GM18505 (cell line): ENCODE data around the gene NUP214.

Source experiments
- ATAC-seq: cut with Tn5 transposase; IDR thresholded peaks from one replicate; pipeline ENCODE4 v1.9.1; 2021; ENCODE audit not compliant: unreplicated experiment
- POLR2A ChIP-seq: IDR thresholded peaks from 4 replicates; pipeline ENCODE4 v1.6.1; 2011; ENCODE audit warnings: borderline replicate concordance; ENCODE audit not compliant: insufficient read depth, insufficient read length; ENCODE audit errors: extremely low read depth

Gene NUP214

DNA sequence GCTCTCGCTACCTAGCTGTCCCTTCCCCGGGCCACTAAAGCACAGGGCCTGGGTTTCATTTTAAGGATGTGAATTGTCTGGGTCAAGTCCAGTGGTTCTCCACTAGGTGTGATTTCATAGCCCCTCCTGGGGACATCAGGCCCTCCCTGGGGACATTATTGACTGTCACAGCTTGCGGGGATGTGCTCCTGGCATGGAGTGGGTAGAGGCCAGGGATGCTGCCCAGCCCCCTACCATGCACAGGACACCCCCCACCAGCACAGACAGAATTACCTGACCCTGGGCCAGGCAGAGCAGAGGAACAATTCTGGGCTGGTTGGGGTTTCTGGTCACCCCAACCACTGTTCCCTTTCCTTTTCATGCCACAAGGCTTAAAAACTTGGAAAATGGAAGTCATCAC lies 146.8 kb downstream of the NUP214 start:
- no peak for ATAC-seq
- no peak for TF ChIP-seq POLR2A

DNA sequence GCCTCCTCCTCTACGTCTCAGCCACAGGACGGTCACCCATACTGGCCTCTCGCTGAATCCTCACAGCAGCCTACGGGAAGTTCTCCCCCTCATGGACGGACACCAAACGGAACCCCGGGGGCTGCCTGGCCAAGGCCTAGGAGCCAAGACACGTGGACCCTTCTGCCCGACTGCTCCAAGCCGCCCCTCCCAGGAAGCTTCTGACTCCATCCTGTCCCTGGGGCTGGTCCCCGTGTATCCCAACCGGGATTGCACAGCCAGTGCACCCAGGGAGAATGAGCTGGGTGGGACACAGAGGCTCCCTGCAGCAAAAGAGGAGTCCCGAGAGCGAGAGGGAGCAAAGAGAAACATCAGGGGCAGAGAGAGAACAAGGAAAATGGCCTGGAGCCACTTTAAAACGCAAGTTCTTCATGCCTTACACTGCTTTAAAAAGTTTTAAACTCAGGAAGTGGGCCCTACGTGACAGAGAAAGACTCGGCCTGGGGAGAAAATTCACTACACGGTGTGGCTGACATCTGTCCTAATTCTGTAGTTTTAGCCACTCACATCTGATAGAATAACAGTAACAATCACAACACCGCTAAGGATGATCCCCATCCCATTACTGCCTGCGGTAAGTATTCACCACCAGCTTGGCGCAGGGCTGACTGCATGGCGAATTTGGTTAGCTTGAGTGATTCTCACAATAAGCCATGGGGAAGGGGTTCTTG lies 147.9 kb downstream of the NUP214 start:
- no peak for TF ChIP-seq POLR2A
- no peak for ATAC-seq

- no peak for ATAC-seq
- TF ChIP-seq POLR2A = peak; percentile 60
Observed at GRCh38 chr9:131273856-131274673, 148.7 kb downstream of the NUP214 start.

DNA sequence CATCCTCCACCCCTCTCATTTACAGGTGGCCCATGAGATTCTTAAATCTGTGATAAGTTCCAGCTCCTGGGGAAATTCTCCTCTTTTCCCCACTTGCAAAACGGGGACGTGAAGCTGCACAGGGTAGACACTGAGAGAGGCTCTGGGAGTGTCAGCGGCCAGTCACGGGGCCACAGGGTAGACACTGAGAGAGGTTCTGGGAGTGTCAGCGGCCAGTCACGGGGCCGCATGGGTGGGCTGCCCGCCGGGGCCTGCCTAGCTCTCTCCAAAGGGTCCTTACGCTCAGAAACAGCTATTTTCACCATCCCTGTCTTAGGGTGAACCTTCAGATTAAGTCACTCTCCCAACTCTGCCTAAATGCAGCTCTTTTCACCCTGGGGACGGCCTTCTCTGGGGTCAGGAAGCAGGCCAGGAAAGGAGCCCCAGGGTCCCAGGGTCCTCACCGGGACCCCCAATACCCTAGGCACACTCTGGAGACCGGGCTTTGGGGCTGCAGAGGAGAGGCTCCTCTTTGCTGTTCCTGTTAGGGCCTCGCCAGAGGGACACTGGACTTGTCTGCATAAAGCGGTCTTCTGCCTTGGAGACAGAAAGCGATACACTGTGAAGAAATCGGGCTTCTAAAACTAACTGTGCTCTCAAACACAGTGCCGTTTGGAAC lies 149.4 kb downstream of the NUP214 start:
- no peak for ATAC-seq

DNA sequence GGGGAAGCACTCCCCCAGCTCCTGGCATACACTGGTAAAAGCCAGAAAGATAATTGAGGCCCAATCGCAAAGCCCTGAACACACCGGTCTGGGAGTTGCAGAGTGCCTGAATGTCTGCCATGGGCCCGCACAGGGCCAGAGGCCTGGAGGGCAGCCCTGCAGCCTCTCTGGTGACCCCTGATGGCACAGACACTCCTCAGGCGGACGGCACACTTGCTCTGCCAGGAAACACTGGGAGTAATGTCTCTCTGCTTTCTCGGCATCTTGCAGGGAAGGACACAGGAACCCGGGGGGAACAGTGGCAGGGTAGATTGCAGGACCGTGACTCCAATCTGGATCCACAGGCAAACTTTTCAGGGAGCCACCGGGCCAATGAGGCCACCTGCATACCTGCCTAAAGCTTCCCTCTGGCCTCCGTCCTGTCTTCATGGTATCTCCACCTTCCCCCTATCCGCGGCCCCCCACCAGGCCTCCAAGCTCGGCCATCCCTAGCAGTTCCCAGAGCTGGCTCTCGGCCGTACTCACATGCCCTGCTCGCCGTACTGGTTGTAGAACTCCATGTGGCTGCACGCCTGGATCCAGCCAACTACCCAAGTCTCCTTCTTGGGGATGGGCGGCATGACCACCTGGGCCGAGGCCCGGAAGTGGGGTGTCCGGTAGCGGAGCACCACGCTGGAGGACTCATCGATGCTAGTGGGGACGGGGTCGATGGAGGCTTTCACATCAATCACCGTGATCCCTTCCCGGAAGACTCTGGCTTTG lies 150.1 kb downstream of the NUP214 start:
- TF ChIP-seq POLR2A = peak; percentile 9
- ATAC-seq = no peak

More for the DNA sequence above, 149.4 kb downstream of the NUP214 start:
- TF ChIP-seq POLR2A = peak; percentile 59

DNA sequence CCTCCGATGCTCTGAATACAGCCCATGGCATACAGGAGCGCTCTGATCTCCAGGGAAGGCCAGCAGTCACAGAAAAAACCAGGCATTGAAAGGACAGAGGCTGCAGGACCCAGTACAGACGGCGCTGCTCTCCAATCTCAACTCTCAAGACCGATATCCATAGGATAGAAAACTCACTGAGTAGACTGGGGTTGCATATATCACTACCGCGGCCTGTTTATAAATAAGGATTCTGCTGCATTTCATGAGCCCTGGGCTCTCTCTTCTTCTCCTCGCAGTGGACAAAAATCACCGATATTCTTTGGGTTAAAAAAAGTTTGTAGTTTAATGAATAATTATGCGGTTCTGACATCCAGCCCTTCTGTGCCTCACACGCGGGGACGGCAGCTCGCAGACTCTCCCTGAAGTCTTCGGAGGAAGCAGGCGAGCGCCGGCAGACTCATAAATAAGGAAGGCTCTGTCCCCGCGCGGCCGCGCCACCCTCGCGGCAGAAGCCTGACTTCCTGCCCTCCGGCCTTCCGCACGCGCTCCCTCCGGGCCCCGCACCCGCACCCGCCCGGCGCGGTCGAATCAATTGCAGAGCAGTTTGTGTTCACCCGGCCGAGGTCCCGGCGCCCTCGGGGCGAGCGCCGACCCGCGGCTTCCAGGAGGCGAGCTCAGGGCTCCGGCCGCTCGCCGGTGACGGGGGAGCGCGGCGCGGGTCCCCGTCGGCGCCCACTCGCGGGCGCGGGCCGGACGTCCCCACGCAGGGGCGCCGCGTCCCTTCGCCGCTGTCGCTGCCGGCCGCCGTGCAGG lies 150.9 kb downstream of the NUP214 start, which contains the start of gene FAM78A:
FAM78A (minus strand) TSS at position 417 of the 795 bp plus-strand sequence; CDS start at position 86, 331 bp downstream.
- TF ChIP-seq POLR2A = peak; percentile 43
- no peak for ATAC-seq

GRCh38 chr9:131276891-131277286 lies 151.5 kb downstream of the NUP214 start:
- ATAC-seq = no peak
- TF ChIP-seq POLR2A = no peak

DNA sequence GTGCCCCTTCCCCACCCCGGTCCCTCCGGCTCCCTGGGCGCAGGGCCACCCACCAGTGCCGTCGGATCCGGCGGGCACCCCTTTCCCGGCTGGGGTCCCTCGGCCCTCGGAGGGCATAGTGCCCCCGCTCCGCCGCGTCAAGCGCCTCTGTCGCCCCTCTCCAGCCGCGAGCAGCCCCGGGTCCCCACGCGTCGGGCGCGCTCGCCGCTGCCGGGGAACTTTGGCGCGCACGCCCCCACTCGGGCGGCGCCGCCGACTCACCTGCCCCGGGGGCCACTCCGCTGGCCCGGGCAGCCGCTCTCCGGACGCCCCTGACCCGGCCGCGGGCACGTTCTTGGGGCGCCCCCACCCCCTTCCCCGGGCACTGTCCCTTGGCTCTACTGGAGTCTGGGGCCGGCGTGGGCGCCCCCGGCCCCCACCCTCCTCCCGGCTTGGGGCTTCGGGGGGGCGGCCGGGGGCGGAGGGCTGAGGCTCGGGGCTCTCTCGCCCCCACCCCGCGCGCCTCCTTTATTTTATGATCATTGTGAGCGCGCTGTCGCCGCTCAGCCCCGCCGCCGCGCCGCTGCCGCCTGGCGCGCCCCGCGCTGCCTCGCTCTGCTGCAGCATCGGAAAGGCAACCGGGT lies 152.0 kb downstream of the NUP214 start:
- no peak for ATAC-seq

DNA sequence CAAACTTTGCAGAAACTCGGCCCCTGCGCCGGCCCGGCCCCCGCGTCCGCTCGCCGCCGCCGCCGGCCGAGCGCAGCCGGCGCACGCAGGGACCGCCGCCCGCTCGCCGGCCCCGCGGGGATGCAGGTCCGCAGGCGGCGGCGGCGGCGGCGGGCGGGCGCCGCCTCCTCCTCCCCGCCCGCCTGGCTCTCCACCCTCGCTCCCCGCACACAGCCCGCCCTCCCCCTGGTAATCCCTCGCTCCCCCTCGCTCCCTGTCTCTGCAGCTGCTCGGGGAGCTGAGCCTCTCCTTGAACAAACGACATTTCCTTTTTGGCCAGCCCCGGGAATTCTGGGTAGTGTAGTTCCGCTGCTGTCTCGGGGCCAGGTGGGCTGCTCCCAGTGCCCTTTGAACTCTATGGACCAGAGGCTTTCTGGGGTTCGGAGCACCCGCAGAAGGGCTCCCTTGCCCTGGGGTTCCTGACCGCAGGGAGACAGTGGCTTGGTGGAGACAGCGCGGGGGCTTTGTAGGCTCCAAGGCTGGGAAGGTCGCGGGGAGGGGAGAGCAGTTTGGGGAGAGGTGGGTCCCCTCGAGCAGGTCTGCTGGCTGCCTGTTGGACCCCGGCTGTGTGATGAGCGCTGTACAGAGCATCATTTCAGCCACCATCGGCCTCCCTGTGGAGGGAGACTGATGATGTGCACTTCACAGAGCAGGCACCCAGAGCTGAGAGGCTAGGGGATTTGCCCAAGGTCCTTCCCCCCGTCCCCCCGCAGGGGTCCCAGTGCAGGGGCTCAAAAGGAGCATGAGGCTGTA lies 152.7 kb downstream of the NUP214 start:
- TF ChIP-seq POLR2A = peak; percentile 22
- ATAC-seq = no peak

More for the DNA sequence above, 152.0 kb downstream of the NUP214 start:
- peak; percentile 13 for TF ChIP-seq POLR2A

DNA sequence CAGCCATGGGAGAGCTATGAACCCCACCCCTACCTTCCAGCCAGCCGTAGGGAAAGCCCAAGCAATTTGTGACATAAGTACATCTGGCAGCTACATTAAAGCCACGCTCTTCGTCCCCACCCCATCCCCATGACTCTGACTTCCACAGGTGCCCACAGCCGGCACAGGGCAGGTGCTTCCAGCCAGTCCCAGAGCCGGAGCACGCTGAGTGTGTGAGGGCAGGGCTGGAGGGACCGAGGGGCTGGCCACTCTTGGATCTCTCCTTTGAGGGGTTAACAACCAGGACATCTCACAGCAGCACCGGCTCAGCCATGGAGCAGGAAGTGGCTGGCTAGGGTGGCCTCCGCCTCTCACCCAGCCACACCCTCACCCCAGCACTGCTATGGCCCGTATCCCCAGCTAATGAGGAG lies 153.3 kb downstream of the NUP214 start:
- ATAC-seq = no peak
- no peak for TF ChIP-seq POLR2A
